ENCODE data around the gene MLPH.

Gene MLPH

GRCh38 chr2:237553948-237554347, 66.9 kb downstream of the MLPH start:
- no peak overlapping the region for H3K9ac ChIP-seq (ENCODE audit: low read length)

GRCh38 chr2:237555560-237555959, 68.5 kb downstream of the MLPH start:
- no peak for DNase-seq
- Histone ChIP-seq H3K14ac (ENCODE audit: low read length in 2 of 2) (no peak overlapping the region), H2AK5ac (ENCODE audit: low read length, severe bottlenecking) (no peak overlapping the region), H4K91ac (ENCODE audit: low read length) (no peak overlapping the region), H2BK15ac (ENCODE audit: low read depth, poor library complexity, severe bottlenecking) (no peak overlapping the region), H3K79me1 (replicated peaks; ENCODE audit: low read length, poor library complexity, severe bottlenecking) (peaks cover 7% of the 10 kb centered on the region), H3K18ac (ENCODE audit: low read depth in 1 of 2, low read length in 2 of 2) (no peak overlapping the region), H4K8ac (ENCODE audit: low read length) (no peak overlapping the region), H3K9ac (ENCODE audit: low read length) (no peak overlapping the region), H3K4ac (ENCODE audit: low read depth in 1 of 2, low read length in 2 of 2) (no peak overlapping the region), H3K4me2 (ENCODE audit: low read length, poor library complexity, severe bottlenecking) (no peak overlapping the region), H3K27ac (ENCODE audit: low read length, poor library complexity, severe bottlenecking) (no peak overlapping the region), H2BK120ac (ENCODE audit: low read depth, low read length) (no peak overlapping the region), H2BK5ac (ENCODE audit: low read depth, low read length, poor library complexity, severe bottlenecking) (no peak overlapping the region), H3K9me3 (ENCODE audit: control insufficient read depth, low read length) (peaks cover 33% of the 10 kb centered on the region), H2BK12ac (ENCODE audit: low read length in 2 of 2) (no peak overlapping the region), H3K4me1 (ENCODE audit: control insufficient read depth, insufficient read depth, low read depth, low read length) (peaks cover 11% of the 10 kb centered on the region), H2AFZ (ENCODE audit: low read depth, low read length) (no peak overlapping the region), H3K27me3 (ENCODE audit: control insufficient read depth in 1 of 2, insufficient read depth in 1 of 2, low read length in 2 of 2) (no peaks in the 10 kb centered on the region), H3K36me3 (ENCODE audit: control insufficient read depth in 1 of 2, insufficient read depth in 2 of 2, low read depth in 1 of 2, low read length in 2 of 2) (peaks cover 38 to 59% of the 10 kb centered on the region in 2 experiments), H3K23ac (ENCODE audit: low read length in 2 of 2) (no peak overlapping the region), H3K4me3 (ENCODE audit: insufficient read depth in 1 of 2, low read depth in 1 of 2, low read length in 2 of 2) (no peak overlapping the region)
- 94% methylated on average over 1 of the region's 1 CpG for WGBS

More at GRCh38 chr2:237553948-237554347, 66.9 kb downstream of the MLPH start:
- no peak overlapping the region for H2BK15ac ChIP-seq (ENCODE audit: low read depth, poor library complexity, severe bottlenecking)
- H3K18ac ChIP-seq (ENCODE audit: low read depth in 1 of 2, low read length in 2 of 2), result no peak overlapping the region
- WGBS, result 89% methylated on average over 7 of the region's 7 CpGs
- no peaks in the 10 kb centered on the region for H3K27me3 ChIP-seq (ENCODE audit: control insufficient read depth in 1 of 2, insufficient read depth in 1 of 2, low read length in 2 of 2)
- peaks cover 7% of the 10 kb centered on the region for H3K4me1 ChIP-seq (ENCODE audit: control insufficient read depth, insufficient read depth, low read depth, low read length)
- no peak for DNase-seq
- no peak overlapping the region for H2AFZ ChIP-seq (ENCODE audit: low read depth, low read length)
- H3K4me3 ChIP-seq (ENCODE audit: insufficient read depth in 1 of 2, low read depth in 1 of 2, low read length in 2 of 2), result no peak overlapping the region
- H3K14ac ChIP-seq (ENCODE audit: low read length in 2 of 2), result no peak overlapping the region
- no peak overlapping the region for H3K4ac ChIP-seq (ENCODE audit: low read depth in 1 of 2, low read length in 2 of 2)
- no peak overlapping the region for H4K91ac ChIP-seq (ENCODE audit: low read length)
- no peak overlapping the region for H2AK5ac ChIP-seq (ENCODE audit: low read length, severe bottlenecking)
- H2BK12ac ChIP-seq (ENCODE audit: low read length in 2 of 2), result no peak overlapping the region
- H3K27ac ChIP-seq (ENCODE audit: low read length, poor library complexity, severe bottlenecking), result no peak overlapping the region
- H2BK120ac ChIP-seq (ENCODE audit: low read depth, low read length), result no peak overlapping the region
- no peak overlapping the region for H2BK5ac ChIP-seq (ENCODE audit: low read depth, low read length, poor library complexity, severe bottlenecking)
- H3K36me3 ChIP-seq (ENCODE audit: control insufficient read depth in 1 of 2, insufficient read depth in 2 of 2, low read depth in 1 of 2, low read length in 2 of 2), result peaks cover 43 to 72% of the 10 kb centered on the region in 2 experiments
- no peak overlapping the region for H4K8ac ChIP-seq (ENCODE audit: low read length)
- no peak overlapping the region for H3K23ac ChIP-seq (ENCODE audit: low read length in 2 of 2)
- H3K4me2 ChIP-seq (ENCODE audit: low read length, poor library complexity, severe bottlenecking), result no peak overlapping the region
- H3K9me3 ChIP-seq (ENCODE audit: control insufficient read depth, low read length), result peaks cover 33% of the 10 kb centered on the region
- peaks cover 7% of the 10 kb centered on the region for H3K79me1 ChIP-seq (replicated peaks; ENCODE audit: low read length, poor library complexity, severe bottlenecking)

GRCh38 chr2:237556773-237557632, 70.0 kb downstream of the MLPH start:
- Histone ChIP-seq H3K23ac (ENCODE audit: low read length in 2 of 2) (no peak overlapping the region), H2AFZ (ENCODE audit: low read depth, low read length) (no peak overlapping the region), H3K4me1 (ENCODE audit: control insufficient read depth, insufficient read depth, low read depth, low read length) (peaks cover 11% of the 10 kb centered on the region), H3K9ac (ENCODE audit: low read length) (no peak overlapping the region), H3K18ac (ENCODE audit: low read depth in 1 of 2, low read length in 2 of 2) (no peak overlapping the region), H3K27me3 (ENCODE audit: control insufficient read depth in 1 of 2, insufficient read depth in 1 of 2, low read length in 2 of 2) (no peaks in the 10 kb centered on the region), H3K14ac (ENCODE audit: low read length in 2 of 2) (no peak overlapping the region), H2AK5ac (ENCODE audit: low read length, severe bottlenecking) (no peak overlapping the region), H3K4ac (ENCODE audit: low read depth in 1 of 2, low read length in 2 of 2) (no peak overlapping the region), H3K4me3 (ENCODE audit: insufficient read depth in 1 of 2, low read depth in 1 of 2, low read length in 2 of 2) (no peak overlapping the region), H2BK5ac (ENCODE audit: low read depth, low read length, poor library complexity, severe bottlenecking) (no peak overlapping the region), H3K4me2 (ENCODE audit: low read length, poor library complexity, severe bottlenecking) (no peak overlapping the region), H2BK15ac (ENCODE audit: low read depth, poor library complexity, severe bottlenecking) (no peak overlapping the region), H4K8ac (ENCODE audit: low read length) (no peak overlapping the region), H3K27ac (ENCODE audit: low read length, poor library complexity, severe bottlenecking) (no peak overlapping the region), H2BK120ac (ENCODE audit: low read depth, low read length) (no peak overlapping the region), H4K91ac (ENCODE audit: low read length) (no peak overlapping the region), H3K79me1 (replicated peaks; ENCODE audit: low read length, poor library complexity, severe bottlenecking) (peaks cover 2% of the 10 kb centered on the region), H2BK12ac (ENCODE audit: low read length in 2 of 2) (no peak overlapping the region), H3K36me3 (ENCODE audit: control insufficient read depth in 1 of 2, insufficient read depth in 2 of 2, low read depth in 1 of 2, low read length in 2 of 2) (peaks cover 38 to 49% of the 10 kb centered on the region in 2 experiments), H3K9me3 (ENCODE audit: control insufficient read depth, low read length) (peaks cover 33% of the 10 kb centered on the region)
- 66% methylated on average over 9 of the region's 11 CpGs for WGBS
- DNase-seq, result no peak

GRCh38 chr2:237557633-237558015, 70.6 kb downstream of the MLPH start:
- Histone ChIP-seq H3K4me2 (ENCODE audit: low read length, poor library complexity, severe bottlenecking) (no peak overlapping the region), H2BK120ac (ENCODE audit: low read depth, low read length) (no peak overlapping the region), H3K14ac (ENCODE audit: low read length in 2 of 2) (no peak overlapping the region), H3K18ac (ENCODE audit: low read depth in 1 of 2, low read length in 2 of 2) (no peak overlapping the region), H3K4ac (ENCODE audit: low read depth in 1 of 2, low read length in 2 of 2) (no peak overlapping the region), H2BK15ac (ENCODE audit: low read depth, poor library complexity, severe bottlenecking) (no peak overlapping the region), H4K91ac (ENCODE audit: low read length) (no peak overlapping the region), H2BK12ac (ENCODE audit: low read length in 2 of 2) (no peak overlapping the region), H2BK5ac (ENCODE audit: low read depth, low read length, poor library complexity, severe bottlenecking) (no peak overlapping the region), H3K9me3 (ENCODE audit: control insufficient read depth, low read length) (peaks cover 31% of the 10 kb centered on the region), H2AFZ (ENCODE audit: low read depth, low read length) (no peak overlapping the region), H3K4me3 (ENCODE audit: insufficient read depth in 1 of 2, low read depth in 1 of 2, low read length in 2 of 2) (no peak overlapping the region), H2AK5ac (ENCODE audit: low read length, severe bottlenecking) (no peak overlapping the region), H3K27me3 (ENCODE audit: control insufficient read depth in 1 of 2, insufficient read depth in 1 of 2, low read length in 2 of 2) (peaks cover 0 to 2% of the 10 kb centered on the region in 2 experiments), H4K8ac (ENCODE audit: low read length) (no peak overlapping the region), H3K27ac (ENCODE audit: low read length, poor library complexity, severe bottlenecking) (no peak overlapping the region), H3K4me1 (ENCODE audit: control insufficient read depth, insufficient read depth, low read depth, low read length) (peaks cover 11% of the 10 kb centered on the region), H3K79me1 (replicated peaks; ENCODE audit: low read length, poor library complexity, severe bottlenecking) (peaks cover 2% of the 10 kb centered on the region), H3K9ac (ENCODE audit: low read length) (no peak overlapping the region), H3K36me3 (ENCODE audit: control insufficient read depth in 1 of 2, insufficient read depth in 2 of 2, low read depth in 1 of 2, low read length in 2 of 2) (peaks cover 33 to 47% of the 10 kb centered on the region in 2 experiments), H3K23ac (ENCODE audit: low read length in 2 of 2) (no peak overlapping the region)
- WGBS, result 82% methylated on average over 4 of the region's 4 CpGs
- no peak for DNase-seq
